Esophagus squamous epithelium (tissue), 4 donors: Measurements from ENCODE around the gene ATG2A.

Experiments
- CTCF ChIP-seq, 6 experiments: fragments of 450-650 bp in 4 of 6; fragments of 200-600 bp in 2 of 6; sonication (generic) in 2 of 6; IDR thresholded peaks; one replicate each; pipeline ENCODE4 v1.5.1; 2016 to 2019; ENCODE audit warnings: antibody characterized with exemption in 6 of 6, mild to moderate bottlenecking in 4 of 6, moderate library complexity in 4 of 6
- POLR2A ChIP-seq, 4 donors: fragments of 450-650 bp; IDR thresholded peaks; one replicate each; pipeline ENCODE4 v1.6.1; 2017; ENCODE audit warnings: antibody characterized with exemption in 4 of 4, mild to moderate bottlenecking in 4 of 4, moderate library complexity in 3 of 4

- TF ChIP-seq CTCF (IDR thresholded peaks at IDR 0.05) (no peak), POLR2A (IDR thresholded peaks at IDR 0.05) (no peak)
Observed at GRCh38 chr11:64882243-64882642, 34.8 kb downstream of the ATG2A start.
